Umbilical cord (tissue), 2 donors: ENCODE measurements around the gene DNAJB12. TPM values are rescaled to one million over a fixed set of nuclear protein-coding genes. Genes with fewer than 3 reads are reported as not detected.
"Not testable (repeated sequence)": the region's sequence is repeated elsewhere in the genome, so short reads cannot be mapped to it uniquely, and the experiment has no call there.

Experiments used
- DNase-seq: peaks from one replicate; pipeline ENCODE4 v3.0.0-alpha.2; 2015; ENCODE audit warnings: low spot score
- total RNA-seq: library from RNA; depleted of rRNA; stranded (reverse); fragments of >200 nt; gene quantifications from one replicate; pipeline ENCODE4 v1.2.3, GENCODE V29; 2014; ENCODE audit warnings: low replicate concordance; ENCODE audit not compliant: insufficient read depth

The DNAJB12 gene
- total RNA-seq, 1 donor from 2014 or later: 23.1 TPM

DNA sequence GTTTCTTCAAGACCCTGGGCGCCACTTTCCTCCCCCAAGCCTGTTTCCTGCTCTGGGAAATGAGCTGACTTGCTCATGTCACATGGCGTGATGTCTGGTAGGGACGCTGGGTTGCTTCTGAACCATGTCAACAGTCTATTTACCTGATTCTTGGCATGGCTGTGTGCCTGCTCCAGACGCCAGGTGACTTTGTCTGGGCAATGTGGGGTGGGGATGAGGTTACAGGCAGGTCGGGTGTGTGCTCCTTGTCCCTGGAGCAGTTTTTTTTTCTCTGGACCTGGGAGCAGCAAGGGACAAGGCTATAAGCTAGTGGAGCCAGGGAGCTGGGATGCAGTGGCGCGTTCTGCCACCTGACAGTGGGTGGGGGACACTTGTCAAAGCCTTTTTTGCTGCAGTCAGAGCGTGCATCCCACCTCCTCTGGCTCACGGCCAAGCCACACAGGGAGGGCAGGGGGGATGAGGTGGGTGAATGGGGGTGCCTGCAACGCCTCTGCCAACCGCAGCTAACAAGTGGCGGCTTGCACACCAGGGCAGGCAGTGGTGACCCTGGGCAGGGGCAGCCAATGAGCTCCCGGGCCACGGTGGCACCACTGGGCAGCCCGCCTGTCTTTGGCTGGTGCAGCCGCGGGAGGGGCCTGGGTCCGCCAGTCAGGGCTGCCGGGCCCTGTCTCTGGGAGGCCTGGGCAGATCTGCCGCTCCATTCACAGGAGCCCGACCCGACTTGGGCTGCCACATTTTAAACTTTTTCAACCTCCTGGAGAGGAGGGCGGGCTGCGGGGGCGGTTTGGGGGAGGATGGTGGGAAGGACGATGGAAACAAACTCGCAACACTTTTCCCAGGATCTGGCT is 22.9 kb downstream of the DNAJB12 start:
- peak; percentile 93 for DNase-seq

DNA sequence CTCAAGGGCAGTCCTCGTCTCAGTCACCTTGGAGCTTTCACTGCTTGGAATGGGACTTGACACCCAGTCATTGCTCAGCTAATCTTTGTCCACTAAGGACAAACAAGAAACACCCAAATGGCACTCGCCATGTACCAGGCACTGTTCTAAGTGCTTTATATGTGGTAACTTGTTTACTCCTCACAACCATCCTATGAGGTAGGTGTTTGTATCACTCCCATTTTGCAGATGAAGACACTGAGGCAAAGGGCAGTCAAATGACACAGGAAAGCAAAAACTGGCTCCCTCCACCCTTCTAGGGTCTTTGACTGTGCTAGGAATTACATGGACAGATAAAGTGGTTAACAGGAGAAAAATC is 24.7 kb downstream of the DNAJB12 start:
- no peak for DNase-seq

DNA sequence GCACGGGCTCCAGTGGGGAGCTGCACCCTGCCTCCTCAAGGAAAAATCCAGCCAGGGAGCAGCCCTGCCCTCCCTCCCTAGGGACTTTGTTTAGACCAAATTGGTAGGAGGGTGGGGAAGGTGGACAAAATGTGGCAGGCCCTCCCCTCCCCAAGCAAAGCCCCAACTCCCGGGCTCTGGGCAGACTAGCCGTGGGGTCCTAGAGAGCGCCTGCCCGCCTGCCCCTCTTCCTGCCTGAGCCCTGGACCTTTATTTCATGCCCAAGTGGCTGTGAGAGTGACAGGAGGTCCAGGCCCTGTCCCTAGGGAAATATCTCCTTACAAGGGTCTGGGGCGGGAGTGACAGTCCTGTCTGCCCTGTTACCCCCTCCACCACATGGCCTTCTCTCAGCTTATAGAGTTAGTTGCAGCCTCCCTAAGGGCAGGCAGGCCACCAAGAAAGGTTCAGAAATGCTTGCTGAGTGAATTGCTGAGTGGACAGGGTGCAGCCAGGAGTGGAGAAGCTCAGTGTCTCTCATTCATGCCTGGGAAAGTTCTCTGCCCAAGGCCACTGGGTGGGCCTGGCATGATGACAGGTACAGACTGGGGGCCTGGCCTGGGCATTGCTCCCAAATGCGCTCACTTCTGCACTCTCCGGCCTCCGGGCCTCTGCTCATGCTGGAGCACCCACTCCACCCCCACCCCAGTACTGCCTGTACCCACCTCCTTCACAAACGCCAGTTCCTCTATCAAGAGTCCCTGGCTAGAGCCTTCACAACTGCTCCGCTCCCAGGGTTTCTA is 25.2 kb downstream of the DNAJB12 start:
- DNase-seq: no peak

DNA sequence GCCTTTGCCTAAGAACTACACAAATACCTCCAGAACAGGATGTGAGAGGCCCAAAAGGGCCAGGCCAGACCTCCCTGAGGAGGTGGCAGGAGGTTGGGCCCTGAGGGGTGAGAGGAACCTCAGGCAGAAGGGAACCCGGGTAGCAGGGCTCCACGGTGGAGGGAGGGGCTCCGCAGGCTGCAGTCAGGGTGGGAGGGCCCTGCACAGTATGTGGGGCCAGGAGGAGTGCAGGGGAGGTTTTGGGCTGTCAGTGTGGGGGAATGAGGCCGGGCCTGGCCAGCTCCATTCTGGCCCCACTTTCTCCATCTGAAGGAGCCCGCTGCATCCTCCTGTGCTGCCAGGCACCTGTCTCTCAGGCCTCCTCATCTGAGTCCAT is 25.9 kb downstream of the DNAJB12 start:
- no peak for DNase-seq

DNA sequence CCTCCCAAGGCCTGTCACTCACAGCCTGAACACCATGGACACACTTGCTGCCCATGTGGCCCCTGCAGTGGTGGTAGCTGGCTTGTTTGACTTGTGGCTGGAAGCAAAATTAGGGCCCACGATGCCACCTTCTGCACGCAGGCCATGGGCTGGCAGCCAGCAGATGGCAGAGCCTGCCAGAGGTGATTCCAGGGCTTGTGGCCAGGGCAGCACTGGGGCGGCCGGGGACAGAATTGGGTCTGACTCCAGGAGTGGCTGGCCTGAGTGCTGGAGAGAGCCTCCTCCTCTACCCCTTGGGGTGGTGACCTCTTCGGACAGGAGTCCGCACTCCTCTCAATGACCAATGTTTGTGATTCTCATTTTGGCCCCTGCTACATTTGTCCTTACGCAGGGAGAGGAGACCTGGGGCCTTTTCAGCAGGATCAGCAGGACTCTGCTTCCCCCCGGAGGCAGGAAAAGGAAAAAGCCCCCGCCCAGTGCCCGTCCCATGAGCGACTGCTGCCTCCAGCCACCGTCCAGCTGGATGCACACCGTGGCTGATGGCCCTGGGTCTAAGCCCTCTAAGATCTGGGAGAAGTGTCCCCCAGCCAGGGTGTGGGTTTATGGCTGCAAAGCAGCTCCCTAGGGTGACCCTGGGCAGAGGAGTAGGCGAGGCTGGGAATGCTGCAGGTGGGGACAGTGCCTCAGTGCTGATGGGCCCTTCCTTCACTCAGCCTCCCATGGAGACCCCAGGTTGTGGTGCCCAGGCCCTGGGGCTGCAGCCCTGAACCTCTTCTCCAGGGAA is 26.5 kb downstream of the DNAJB12 start:
- peak; percentile 77 for DNase-seq

DNA sequence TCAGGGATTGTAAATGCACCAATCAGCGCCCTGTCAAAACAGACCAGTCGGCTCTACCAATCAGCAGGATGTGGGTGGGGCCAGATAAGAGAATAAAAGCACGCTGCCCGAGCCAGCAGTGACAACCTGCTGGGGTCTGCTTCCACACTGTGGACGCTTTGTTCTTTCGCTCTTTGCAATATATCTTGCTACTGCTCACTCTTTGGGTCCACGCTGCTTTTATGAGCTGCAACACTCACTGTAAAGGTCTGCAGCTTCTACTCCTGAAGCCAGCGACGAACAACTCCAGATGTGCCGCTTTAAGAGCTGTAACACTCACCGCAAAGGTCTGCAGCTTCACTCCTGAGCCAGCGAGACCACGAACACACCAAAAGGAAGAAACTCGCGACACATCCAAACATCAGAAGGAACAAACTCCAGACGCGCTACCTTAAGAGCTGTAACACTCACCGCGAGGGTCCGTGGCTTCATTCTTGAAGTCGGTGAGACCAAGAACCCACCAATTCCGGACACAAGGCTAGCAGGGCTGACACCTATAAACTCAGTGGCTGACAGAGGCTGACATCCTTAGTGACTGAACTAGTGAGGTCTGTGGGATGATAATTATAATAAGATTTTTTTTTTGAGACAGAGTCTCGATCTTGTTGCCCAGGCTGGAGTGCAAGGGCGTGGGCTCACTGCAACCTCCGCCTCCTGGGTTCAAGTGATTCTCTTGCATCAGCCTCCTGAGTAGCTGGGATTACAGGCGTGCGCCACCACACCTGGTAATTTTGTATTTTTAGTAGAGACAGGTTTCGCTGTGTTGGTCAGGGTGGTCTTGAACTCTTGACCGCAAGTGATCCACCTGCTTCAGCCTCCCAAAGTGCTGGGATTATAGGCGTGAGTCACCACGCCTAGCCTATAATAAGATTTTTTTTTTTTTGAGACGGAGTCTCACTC is 27.8 kb downstream of the DNAJB12 start:
- not testable (repeated sequence) for DNase-seq

DNA sequence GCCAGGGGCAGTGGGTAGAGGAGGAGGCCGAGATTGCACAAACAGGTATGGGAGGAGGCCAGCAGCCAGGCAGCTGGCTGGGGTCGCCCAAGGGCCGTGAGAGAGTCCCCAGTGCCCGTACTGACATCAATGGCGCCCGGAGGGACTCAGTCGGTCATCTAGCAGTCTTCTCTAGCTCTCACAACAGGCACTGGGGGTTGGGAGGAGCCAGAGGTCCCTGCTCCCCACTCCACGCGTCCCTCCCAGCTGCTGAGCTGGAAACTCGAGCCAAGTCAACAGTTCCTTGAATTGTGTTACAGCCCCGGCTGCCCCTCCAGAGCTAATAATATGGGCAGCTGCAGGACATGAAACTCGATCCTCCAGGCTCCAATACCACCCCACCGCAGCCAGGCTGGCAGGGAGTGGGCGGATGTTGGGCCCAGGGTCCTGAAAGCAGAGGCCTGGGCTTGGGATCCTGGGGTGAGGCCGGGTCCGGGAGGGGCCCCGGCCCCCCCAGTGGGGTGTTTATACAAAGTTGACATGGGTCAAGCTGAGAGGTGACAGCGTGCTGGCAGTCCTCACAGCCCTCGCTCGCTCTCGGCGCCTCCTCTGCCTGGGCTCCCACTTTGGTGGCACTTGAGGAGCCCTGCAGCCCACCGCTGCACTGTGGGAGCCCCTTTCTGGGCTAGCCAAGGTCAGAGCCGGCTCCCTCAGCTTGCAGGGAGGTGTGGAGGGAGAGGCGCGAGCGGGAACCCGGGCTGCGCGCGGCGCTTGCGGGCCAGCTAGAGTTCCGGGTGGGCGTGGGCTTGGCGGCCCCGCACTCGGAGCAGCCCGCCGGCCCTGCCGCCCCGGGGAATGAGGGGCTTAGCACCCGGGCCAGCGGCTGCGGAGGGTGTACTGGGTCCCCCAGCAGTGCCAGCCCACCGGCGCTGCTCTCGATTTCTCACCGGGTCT is 29.2 kb downstream of the DNAJB12 start:
- peak; percentile 94 for DNase-seq

DNA sequence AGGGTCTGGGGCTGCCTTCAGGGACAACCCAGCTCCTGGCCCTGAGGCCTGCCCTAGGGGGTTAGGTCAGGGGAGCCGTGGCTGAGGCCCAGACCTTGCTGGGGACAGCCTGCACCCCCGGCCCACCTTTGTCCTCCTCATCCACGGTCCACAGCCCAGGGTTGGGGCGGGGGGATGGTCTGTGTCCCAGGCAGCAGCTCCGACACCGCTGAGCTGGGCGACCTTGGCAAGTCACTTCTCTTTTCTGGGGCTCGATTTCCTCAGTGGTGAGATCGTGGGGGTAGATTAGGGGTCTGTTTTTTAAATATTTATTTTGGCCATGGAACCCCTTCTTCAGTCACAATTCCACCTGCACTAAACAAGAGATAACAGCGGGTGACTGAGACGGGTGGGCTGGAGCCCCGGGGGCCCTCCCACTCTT is 30.9 kb downstream of the DNAJB12 start:
- no peak for DNase-seq

DNA sequence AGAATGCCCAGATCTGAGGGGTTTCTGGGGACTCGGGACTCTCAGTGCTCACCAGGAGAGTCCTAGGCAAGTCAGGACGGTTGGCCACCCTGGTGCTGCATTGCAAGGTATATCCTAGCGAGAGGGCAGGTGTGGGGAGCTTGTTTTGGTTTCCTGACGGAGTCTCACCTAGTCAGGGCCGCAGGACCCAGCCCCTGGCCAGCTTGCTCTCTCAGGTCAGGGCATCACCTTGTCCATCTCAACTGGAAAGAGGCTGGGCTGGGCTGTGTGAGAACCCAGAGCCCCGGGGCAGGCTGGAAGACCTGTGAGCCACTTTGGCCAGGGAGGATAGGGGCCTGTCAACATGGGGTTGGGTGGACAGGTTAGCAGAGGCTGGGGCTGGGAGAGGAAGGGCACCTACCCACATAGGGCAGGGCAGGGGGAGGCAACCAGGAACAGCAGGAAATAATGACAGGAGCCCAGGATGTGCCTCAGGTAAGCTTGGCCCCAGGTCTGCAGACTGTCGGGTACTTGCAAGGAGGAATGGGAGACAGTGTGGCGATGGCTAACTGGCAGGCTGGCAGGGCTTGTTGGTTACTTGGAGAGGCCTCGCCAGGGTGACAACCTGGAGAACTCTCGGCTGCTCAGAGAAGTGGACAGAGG is 31.5 kb downstream of the DNAJB12 start:
- no peak for DNase-seq

DNA sequence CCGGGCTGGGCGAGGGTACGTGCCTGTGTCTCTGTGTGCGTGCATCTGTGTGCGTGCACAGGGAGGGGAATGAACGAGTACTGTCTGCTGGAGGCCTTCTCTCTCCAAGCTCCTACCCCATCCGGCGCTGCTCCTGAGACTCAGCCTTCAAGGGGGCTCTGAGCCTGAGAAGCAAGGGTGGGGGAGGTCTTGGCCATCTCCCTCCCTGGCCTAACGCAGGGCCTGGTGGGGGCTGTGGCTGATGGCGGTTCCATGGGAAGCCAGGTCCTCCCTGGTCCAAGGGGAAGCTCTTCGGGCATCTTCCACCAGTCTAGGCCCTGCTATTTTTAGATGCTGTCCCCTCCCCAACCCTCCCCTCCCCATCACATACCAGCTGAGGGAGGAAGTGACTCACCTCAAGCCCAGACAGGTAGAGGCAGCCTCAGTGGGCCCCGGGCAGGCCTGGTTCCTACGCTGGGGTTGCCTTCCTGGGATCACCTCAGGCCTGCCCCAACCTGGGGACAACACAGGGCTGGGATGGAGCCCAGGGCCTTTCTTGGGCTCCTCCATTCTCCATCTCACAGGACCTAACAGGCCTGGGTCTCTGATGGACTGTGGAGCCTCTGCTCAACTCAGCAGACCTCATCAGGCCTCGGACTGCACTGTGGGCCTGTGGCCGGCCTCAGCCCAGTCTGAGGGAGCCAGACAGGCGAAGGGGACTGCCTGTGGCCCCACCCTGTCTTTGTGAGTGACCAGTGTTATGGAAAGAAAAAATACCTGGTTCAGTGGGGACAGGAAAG is 32.2 kb downstream of the DNAJB12 start:
- DNase-seq: peak; percentile 66

DNA sequence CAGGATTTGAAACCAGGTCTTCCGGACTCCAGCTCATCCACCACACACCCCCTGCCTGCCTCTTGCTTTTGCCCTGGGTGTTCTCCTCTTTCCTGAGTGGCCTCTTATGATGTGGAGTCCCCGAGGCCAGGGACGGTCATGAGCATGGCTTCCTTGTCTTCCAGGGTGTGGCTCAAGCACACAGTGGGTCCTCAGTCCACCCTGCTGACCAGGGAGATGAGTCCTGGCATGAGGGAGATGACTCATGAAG is 32.8 kb downstream of the DNAJB12 start:
- no peak for DNase-seq

DNA sequence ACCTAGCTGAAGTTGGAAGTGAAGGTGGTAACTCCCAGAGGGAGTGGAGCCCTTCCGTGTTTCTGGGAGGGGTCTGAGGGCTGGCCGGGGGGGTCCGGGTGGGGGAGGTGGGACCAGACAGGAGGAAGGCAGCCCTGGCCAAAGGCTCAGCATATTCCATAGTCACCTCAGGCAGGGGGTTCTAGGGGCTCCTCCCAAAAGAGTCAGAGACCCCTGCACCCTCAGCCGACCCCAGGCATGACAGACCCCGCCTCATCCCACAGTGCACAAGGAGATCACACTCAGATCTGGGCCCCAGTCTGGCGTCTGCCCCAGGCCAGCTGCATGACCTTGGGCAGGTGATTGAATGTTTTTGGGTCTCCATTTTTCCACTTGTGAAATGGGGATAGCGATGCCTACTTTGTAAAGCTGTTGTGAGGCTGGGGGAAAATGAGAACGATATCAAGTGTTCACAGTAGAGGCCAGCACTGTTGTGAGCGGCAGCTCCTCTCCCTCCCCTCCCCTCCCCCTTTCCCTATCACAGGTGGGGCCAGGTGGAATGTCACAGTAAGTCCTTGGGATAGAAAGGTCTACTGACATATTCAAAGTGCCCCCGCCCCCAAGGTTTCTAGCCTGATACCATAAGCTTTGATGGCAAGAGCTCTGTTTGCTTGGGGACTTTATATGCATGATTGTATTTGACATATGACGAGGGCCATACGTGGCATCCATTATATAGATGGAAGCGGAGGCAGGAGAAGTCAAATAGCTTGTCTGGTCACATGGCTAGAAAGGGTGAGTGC is 33.3 kb downstream of the DNAJB12 start:
- no peak for DNase-seq

DNA sequence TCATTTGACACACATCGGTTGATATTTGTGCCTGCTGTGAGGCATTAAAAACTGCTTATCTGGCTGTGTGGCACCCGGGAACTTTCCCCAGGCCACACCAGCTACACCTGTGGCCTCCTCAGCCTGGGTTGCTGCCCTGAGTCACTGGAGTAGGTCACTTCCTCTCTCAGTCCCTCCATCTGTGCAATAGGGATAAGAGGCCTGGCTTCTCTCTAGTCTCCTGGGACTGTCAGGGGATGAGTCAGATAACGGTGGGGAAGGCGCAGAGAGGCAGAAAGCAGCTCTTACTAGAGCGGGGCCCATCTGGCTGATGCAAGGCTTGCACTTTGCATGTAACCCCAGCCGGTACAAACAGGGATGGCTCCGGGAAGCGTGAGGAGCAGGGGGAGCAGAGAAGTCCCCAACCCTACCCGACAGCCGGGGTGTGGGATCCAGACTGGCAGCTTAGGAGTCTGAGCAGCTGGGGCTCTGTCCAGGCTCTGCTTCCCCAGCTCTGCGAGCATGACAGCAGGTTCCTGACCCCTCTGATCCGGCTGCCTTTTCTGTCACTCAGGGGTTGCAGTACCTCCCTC is 34.0 kb downstream of the DNAJB12 start:
- peak; percentile 97 for DNase-seq

DNA sequence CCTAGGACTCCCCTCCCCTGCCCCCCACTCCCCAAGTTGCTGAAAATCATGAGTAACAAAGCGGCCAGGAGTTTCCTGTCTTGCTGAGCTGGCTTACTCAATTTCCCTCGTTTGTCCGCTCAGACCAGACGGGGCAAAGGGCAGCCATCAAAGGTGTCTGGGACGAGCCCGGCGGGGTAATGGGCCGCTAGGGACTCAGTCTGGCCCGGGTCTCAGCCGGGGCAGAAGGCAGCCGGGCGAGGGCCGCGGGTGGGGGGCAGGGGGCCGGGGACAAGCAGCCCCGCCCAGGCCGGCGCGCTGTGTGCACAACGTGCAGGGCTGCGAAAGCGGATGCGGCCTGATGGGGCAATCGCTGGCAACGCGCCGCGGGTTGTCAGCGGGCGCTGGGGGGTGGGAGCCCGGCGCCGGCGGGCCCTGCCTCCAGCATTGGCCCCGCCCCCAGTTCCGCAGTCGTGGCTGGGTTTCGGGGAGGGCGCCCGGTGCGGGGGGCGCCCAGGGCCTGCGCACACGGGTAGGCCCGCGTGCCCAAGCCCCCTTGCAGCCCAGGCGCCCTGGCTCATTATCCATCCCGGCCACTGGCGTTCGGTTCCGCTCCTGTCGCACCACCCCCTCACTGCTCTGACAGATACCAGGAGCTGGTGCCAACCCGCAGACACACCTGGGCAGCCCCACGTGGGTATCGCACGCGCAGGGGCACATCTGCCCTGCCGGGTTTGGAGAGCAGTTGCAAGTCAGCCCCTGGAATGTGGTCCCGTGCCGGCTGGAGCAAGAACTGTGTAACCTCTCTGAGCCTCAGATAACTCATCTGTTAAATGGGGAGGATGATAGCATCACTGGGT is 35.1 kb downstream of the DNAJB12 start:
- DNase-seq: peak; percentile 94

DNA sequence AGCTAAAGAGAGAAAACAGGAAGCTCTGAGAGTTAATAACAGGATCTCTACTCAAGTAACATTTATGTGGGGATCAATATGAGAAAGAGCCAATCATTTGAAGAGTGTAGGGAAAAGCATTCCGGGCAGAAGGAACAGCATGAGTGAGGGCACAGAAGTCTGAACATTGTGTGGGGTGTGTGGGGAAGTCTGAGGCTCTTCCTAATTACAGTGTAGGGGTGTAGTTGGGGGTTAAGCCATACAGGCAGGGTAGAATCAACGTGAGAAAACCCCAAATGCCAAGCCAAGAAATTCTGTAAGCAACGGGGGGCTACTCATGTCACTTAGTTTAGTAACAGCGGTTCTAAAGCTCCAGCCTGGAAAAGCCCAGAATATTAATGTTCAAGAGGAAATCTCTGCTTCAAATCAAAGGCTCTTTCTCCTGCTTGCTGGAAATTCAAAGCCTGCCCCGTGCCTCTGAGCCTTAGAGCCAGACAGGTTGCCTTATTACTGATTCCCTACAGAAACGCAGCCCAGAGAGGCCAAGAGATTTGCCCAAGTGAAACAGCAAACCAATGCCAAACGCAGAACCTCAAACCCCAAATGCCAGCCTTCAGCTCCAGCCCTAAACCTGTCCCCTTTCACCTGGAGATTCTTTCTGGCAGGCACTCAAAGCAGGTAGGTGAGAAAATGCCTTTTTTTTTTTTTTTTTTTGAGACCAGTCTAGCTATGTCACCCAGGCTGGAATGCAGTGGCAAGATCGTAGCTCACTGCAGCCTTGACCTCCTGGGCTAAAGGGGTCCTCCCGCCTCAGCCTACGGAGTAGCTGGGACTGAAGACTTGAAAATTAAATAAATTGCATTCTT is 36.1 kb downstream of the DNAJB12 start:
- DNase-seq: no peak
